PFSK-1 (cell line): ENCODE measurements around the gene CTNNA3.

ENCODE experiments used
- FOXP2 ChIP-seq: optimal IDR thresholded peaks from 2 replicates; pipeline ENCODE3; 2011; ENCODE audit warnings: borderline replicate concordance, control low read depth, inconsistent platforms; ENCODE audit not compliant: insufficient read depth; ENCODE audit errors: extremely low read length, extremely low read depth
- POLR2AphosphoS5 ChIP-seq: IDR thresholded peaks from 2 replicates; pipeline ENCODE4 v1.6.1; 2012; ENCODE audit warnings: low read depth, mild to moderate bottlenecking, control low read depth, low read length, moderate library complexity
- REST ChIP-seq, 2 experiments: IDR thresholded peaks; 2 replicates each; pipeline versions ENCODE4 v1.6.1 to v1.8.0; 2011 to 2012; ENCODE audit warnings: low read depth in 2 of 2, low read length in 2 of 2, control low read depth in 1 of 2, inconsistent platforms in 1 of 2, mild to moderate bottlenecking in 1 of 2, moderate library complexity in 1 of 2; ENCODE audit not compliant: insufficient read depth in 1 of 2
- SIN3A ChIP-seq: IDR thresholded peaks from 2 replicates; pipeline ENCODE4 v1.6.1; 2012; ENCODE audit warnings: mild to moderate bottlenecking, low read length, moderate library complexity, borderline replicate concordance; ENCODE audit not compliant: insufficient read depth
- TAF1 ChIP-seq: IDR thresholded peaks from 2 replicates; pipeline ENCODE4 v1.6.1; 2012; ENCODE audit warnings: low read length, control low read depth, borderline replicate concordance; ENCODE audit not compliant: insufficient read depth

The CTNNA3 gene

GRCh38 chr10:66642217-66642616 is 1053.8 kb downstream of the CTNNA3 start:
- no peak for TF ChIP-seq SIN3A
- TF ChIP-seq REST (IDR thresholded peaks at IDR 0.05; ENCODE audit: insufficient read depth in 1 of 2, low read depth in 2 of 2, low read length in 2 of 2), result no peak
- TF ChIP-seq FOXP2, result no peak
- TF ChIP-seq POLR2AphosphoS5, result no peak
- no peak for TF ChIP-seq TAF1

DNA sequence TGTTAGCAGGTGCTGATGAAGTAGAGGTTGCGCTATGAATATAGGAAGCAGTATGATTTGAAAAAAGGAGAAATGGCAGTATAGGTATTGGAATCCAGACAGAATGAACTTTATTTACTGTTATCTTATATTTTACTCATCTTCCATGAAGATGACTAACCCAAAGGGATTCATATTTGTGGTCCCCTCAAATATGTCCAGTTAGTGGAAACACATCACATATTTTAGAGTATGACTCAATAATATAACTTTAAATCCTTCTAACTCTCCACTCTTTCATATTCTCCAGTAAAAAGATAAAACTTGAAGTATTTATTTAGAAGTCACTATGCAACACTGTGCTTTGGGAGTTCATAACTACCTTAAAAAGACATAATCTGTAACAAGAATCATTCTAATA is 1056.6 kb downstream of the CTNNA3 start:
- TF ChIP-seq FOXP2 (no peak), TAF1 (no peak), POLR2AphosphoS5 (no peak), SIN3A (no peak), REST (IDR thresholded peaks at IDR 0.05; ENCODE audit: insufficient read depth in 1 of 2, low read depth in 2 of 2, low read length in 2 of 2) (no peak)

DNA sequence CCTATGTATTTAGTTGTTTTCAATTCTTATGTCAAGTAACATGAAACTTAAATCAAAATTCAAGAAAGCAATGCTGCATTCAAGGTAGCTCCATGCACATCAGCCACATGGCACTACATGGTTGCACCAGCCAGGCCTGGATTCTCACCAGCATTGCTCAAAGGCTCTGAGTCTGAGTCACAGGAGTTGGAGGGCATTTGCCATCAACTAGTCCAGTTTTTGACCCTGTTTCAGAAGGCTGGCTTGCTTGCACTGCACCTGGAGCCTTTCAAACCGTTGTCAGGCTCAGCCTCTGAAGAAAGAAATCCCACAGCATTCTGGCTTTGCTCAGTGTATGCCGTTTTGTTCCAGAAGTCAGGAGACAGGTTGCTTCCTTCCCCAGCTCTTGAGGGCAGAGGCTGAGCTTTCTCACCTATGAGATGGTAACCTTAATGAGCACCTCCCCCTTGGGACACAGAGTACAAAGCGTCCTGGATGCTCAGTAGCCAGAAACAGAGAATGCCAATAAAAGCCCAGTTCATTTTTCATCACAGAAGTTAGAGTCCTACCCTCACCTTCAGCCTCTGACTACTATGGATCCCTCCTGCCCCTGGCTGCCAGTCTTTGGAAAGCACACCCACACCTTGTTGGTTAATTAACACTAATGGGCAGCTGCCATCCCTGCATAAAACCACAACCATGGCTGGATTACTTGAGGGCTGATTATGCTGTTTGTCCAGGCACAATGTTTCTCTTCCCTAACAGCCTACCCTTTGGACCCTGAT is 1058.5 kb downstream of the CTNNA3 start:
- TF ChIP-seq POLR2AphosphoS5 (no peak), TAF1 (no peak), SIN3A (no peak), FOXP2 (no peak), REST (IDR thresholded peaks at IDR 0.05; ENCODE audit: insufficient read depth in 1 of 2, low read depth in 2 of 2, low read length in 2 of 2) (no peak)

DNA sequence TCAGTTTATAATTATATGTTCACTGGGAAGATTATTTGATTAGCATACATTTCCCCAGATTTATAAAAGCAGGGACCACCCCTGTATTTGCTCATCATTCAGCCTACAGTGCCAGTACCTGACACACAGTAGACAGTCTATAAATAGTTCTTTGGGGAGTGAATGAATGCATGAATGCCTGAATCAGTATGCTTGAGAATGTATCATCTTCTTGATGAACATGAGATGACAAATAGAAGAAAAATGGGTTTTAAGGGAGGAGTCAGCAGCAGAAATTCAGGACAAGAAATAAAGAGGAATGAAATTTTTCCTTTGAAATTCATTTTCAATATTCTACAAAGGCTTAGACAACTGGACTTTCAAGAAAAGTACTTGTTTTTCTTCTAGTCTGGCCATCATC is 1066.0 kb downstream of the CTNNA3 start:
- TF ChIP-seq SIN3A (no peak), TAF1 (no peak), REST (IDR thresholded peaks at IDR 0.05; ENCODE audit: insufficient read depth in 1 of 2, low read depth in 2 of 2, low read length in 2 of 2) (no peak), FOXP2 (no peak), POLR2AphosphoS5 (no peak)

DNA sequence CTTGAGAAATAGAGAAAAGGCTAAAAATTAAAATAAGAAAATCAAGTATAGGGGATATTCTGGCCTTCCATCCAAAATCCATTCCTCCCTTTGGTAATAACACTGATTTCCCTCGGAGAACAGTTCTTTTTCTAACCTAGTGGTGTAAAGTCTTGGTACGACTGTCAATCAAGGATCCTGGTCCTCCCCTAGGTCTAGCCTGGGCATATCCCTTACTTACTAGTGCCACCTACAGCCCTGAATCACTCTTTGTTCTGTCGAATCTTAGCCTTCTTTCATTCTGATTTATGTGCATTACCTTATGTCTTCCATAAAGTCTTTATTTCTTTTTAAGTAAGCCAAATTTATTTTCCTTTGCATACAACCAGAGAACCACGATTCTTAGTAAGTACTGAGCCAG is 1068.8 kb downstream of the CTNNA3 start:
- no peak for TF ChIP-seq FOXP2
- TF ChIP-seq SIN3A, result no peak
- TF ChIP-seq POLR2AphosphoS5, result no peak
- TF ChIP-seq REST (IDR thresholded peaks at IDR 0.05; ENCODE audit: insufficient read depth in 1 of 2, low read depth in 2 of 2, low read length in 2 of 2), result no peak
- no peak for TF ChIP-seq TAF1
